ELR (cell line): Measurements from ENCODE around the gene ZNF362.
"Not testable (repeated sequence)": the region's sequence is repeated elsewhere in the genome, so short reads cannot be mapped to it uniquely, and the experiment has no call there.

Experiments
- DNase-seq: peaks from one replicate; pipeline ENCODE4 v3.0.0-alpha.2; 2015; ENCODE audit warnings: low read depth

Gene ZNF362

DNA sequence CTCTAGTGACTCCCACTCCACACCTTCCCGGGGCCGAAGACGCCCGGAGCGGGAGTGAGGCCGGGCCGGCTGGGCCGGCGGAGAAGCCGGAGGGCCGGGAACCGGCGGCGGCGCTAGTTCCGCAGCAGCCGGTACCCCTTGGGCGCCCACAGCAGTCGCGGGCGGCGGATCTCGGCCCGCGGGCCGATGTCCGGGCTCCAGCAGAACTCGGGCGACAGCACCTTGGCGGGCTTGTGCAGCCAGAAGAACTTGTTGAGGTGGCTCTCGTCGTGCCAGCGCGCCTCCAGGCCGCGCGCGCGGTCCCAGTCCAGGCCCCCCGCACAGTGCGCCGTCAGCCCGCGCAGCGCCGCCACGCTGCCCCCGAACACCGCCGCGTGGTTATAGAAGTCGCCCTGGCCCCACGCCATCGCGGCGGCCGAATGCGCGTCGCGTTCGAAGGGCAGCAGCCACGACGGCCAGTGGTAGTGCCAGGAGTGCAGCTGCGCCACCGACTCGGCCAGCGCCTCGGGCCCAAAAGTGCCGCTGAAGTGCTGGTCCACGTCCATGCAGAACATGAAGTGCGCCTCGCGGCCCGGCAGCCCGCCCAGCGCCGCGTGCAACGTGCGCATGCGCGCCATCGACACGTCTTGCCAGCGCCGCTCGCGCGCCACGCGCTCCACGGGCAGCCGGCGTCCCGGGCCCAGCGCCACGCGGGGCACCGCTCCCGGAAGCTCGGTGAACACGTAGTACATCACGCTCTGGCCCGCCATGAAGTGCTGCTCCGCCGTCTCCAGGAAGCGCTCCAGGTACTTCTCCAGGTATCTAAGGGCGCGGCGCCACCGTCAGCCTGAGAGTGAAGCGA is 50.6 kb downstream of the ZNF362 start:
- no peak for DNase-seq

DNA sequence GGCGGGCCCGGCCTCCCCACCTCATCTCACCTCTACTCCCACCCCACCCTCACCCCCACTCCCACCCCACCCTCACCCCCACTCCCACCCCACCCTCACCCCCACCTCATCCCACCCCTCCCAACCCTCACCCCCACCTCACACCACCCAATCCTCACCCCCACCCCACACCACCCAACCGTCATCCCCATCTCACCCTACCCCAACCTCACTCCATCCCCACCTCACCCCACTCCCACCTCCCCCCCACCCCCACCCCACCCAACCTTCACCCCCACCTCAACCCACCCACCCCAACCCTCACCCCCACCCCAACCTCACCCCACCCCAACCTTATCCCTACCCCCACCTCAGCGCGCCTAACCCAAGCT is 51.2 kb downstream of the ZNF362 start:
- DNase-seq: no peak

DNA sequence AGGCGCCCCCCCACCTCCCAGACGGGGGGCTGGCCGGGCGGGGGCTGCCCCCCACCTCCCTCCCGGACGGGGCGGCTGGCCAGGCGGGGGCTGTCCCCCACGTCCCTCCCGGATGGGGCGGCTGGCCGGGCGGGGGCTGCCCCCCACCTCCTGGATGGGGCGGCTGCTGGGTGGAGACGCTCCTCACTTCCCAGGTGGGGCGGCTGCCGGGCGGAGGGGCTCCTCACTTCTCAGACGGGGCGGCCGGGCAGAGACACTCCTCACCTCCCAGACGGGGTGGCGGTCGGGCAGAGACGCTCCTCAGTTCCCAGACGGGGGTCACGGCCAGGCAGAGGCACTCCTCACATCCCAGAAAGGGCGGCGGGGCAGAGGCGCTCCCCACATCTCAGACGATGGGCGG is 53.1 kb downstream of the ZNF362 start:
- DNase-seq: not testable (repeated sequence)

DNA sequence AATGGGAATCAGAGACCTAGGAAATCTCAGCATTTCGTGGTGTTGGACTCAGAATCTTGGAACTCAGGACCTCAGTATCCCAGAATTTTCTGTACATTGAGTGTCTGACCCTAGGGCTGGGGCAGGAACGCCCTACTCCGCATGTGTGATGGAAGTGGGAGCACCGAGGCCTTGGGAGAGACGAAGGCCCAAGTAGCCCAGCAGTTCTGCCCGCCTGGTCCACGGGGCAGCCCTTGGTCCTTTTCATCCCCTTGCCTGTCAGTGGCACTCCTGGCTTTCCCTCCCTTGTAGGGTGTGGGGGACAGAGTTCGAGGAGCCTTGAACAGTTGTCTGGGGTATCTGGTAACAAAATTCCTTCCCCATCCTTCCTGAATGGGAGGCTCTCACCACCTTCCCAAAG is 54.4 kb downstream of the ZNF362 start:
- DNase-seq: no peak

DNA sequence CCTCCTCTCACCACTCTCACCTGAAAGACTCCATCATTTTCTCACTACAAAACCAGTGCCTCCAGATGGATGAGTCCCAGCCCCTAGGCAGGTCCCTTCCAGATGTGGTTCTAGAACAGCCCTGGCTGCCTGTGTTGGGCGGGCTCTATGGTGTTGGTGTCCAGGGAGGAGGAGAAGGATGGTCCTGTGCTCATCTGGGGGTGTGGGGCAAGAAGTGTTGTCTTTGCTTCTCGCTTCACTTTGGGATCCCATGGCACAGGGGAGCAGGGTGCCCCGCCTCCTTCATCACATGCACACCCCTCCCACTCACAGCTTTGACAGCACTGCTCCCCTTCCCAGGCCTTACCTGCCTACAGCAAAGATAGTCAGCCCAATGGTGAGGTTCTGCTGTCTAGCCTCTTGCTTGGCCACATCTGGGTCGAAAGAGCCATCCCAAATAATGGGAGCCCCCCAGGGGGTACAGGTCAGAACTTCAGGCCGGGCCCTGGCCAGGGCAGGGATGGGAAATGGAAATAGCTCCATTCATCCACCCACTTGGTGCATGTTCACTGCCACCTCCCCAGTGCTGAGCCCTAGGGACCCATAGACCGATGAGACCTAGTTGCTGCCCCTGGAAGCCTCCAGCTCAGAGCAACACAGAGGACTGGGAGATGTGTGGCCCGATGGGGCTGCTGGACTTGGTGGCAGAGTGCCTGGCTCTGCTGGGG is 55.6 kb downstream of the ZNF362 start:
- no peak for DNase-seq

DNA sequence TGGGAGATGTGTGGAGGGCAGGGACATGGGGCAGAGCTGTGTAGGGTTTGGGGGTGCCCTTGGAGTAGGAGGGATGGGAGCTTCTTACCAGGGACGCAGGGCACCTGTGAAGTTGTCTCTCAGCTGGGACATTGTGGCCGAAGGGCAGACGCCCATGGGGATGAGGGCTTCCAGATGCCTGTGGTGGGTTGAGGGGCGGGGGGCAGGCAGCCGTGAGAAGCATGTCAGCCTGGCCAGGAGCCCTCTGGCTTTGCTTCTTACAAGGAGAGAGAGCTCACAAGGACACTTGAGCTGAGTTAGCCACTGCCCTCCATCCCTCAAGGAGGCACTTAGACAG is 56.1 kb downstream of the ZNF362 start:
- DNase-seq: no peak

DNA sequence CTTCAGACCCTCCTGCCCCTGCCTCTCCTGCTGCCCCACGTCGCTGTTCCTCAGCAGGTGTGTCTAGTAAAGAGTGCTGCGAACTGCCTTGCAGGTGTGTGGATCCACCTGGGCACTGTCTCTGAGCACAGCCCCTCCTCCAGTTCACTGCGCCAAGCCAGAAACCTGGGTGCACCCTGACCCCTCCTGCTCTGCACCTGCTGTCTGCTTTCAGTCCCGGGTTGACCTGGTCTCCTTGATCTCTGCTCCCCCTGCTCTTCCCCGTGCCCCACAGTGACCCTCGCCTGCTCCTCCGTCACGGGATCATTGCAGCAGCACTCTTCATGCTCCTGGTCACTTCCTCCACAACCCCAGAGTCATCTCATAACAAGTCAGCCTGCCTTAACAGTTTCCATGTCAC is 58.1 kb downstream of the ZNF362 start:
- DNase-seq: no peak

DNA sequence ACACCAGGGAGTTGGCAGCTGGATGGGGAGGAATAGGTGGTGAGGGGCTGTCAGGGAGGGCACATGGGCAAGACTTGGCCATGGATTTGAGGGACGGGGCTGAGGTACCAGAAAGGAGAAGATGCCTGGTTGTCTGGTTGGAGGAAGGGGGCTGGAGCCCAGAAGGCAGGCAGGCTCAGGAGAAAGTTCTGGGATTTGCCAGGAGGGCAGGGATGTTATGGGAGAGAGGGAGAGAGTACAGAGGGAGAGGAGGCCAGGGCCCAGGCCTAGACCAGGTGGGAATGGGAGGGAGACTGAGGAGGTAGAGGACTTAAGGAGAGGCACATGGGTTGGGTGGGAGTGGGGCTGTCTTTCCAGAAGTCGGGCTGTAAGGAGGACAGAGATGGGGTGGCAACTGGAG is 60.3 kb downstream of the ZNF362 start:
- DNase-seq: no peak

DNA sequence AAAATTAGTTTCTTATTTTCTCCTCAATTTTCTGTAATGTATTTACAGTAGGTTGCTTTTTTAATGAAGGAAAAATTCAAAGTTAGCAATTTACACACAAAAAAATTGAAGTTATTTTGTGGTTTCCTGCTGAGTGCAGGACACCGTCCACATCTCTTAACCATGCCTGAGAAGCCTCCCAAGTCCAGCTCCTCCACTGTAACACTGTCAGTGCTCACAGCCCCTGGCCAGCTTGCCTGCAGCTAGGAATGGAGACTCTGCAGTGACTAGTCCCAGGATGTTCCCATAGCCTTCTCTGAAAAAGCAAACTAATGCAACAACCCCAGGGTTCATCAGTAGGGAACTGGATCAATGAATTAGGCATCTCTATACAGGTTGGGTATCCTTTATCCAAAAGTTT is 61.1 kb downstream of the ZNF362 start:
- no peak for DNase-seq

DNA sequence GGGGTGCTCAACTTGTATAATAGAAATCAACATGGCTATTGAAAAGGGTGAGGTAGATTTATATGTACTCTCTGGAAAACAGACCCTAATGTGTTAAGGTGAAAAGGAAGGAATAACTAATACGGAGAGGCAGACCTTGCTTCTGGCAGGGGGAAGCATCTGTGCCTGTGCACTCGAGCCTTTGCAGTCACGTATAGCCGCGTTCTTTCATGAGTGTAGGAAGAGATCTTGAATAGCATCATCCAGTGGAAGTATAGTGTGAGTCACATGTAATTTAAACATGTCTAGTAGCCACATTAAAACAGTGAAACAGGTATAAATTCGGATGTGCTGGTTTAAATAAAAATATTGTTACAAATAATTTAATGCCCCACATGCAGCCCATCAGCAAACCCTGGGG is 61.7 kb downstream of the ZNF362 start:
- no peak for DNase-seq

DNA sequence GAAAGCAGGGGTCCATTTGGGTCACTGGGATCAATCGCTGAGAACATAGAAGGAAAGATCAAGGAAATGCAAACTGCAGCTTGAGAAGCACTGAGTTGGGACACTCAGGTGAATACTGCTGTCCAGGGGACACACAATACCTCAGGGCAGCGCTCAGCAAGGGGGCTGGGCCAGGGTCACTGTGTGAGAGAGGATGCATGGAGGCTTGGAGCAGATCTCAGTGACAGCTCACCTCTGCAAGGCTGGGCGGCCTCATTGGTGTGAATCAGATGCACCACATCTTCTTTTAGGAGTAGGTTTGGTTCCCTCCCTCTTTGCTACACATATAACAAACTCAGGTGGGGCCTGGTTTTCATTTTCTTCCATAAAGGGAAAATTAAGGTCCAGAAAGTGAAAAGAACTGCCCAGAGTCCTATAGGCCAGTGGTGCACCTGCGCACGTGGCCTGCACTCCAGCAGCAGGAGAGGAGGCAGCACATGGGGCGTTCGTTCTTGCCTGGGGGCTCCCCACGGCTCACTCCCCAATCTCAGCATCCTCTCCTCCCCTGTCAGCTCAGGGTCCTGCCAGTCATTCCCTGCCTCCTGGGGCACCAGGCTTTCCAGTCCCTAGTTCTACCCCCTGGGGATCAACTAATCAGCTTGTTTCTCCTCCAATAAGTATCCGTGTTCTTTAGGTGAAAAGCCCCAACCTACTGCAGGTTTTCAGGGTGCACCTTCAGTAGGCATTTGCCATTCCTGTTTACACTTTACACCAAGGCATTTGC is 63.1 kb downstream of the ZNF362 start:
- no peak for DNase-seq

DNA sequence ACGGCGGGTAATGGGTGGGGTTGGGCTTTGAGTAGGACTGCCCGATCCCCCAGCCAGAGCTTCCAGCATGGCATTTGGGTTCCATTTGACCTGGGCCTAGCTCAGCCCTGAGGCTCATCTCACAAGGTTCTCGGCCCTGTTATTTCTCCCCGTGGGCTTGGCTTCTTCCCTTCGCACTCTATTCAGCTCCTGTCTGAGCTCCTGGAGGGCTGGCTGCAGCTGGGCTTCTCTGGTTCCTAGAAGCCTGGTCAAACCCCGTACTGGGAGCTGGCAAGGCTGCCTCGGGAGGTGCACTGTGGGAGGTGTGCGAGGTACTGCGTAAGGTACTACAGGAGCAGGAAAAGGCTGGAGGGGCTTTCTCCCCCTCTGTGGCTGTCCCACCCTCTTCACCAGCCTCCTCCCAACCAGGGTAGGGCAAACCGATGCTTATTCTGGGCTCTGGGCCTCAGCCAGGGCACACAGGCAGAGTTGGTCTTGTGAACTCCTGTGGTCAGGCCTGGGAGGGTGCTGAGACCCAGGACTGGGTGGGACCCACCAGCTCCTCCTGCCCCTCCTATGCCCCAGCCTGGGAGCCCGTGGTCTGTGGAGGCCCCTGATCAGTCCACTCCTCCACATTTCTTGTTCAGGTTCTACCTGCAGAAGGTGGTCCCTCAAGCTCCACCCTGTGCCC is 63.8 kb downstream of the ZNF362 start:
- no peak for DNase-seq

DNA sequence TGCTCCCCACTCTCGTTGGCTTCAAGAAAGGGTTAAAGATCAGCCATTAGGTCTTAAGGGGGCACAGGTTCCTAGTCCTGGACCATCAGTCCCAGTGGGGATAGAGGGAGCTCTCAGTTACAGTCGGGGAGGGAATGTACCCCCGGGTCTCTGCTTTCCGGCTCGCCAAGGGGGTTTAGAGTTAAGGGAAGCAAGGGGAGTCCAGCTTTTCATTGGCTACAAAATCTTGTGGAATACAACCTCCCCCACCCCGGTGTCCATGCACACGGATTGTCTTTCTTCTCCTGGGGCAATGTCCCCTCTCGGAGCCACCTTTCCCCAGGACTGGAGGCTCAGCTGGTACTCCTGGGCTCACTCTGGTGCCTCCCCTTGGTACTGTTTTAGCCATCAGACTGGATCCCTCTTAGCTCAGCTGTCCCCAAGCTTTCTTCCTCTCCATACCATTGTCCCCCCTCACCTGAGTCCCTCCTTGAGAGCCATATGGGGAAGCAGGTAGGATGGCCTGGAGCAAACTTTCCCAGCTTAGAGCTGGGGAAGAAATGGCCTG is 64.4 kb downstream of the ZNF362 start, which contains the start of gene A3GALT2:
TSS of gene A3GALT2 (minus strand) at position 480 of the 547 bp plus-strand sequence. CDS start at position 480, 0 bp downstream.
- DNase-seq: no peak

DNA sequence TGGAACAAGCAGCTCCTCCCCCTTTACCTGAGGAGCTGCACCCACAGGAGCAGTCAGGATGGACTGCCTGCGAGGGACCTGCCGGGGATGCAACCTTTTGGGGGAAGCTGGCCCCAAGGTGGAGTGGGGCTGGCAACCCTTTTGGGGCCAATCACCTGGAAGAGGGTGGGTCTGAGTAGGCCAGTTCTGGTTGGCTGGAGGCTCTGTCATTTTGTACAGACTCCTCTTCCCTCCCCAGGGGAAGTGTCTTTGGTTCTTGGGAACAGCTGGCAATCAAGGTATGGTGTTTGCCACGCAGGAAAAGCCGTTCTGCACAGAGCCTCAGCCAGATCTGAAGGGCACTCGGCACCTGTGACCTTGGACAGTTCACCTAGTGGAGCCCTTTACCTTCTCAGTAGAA is 64.9 kb downstream of the ZNF362 start:
- no peak for DNase-seq

DNA sequence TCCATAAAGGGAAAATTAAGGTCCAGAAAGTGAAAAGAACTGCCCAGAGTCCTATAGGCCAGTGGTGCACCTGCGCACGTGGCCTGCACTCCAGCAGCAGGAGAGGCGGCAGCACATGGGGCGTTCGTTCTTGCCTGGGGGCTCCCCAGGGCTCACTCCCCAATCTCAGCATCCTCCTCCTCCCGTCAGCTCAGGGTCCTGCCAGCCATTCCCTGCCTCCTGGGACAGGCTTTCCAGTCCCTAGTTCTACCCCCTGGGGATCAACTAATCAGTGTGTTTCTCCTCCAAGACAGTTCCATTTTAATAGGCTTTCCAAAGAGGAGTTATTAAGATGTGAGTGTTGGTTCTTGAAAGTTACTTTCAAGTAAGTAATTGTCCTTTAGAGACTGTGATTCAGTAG is 65.8 kb downstream of the ZNF362 start:
- no peak for DNase-seq

DNA sequence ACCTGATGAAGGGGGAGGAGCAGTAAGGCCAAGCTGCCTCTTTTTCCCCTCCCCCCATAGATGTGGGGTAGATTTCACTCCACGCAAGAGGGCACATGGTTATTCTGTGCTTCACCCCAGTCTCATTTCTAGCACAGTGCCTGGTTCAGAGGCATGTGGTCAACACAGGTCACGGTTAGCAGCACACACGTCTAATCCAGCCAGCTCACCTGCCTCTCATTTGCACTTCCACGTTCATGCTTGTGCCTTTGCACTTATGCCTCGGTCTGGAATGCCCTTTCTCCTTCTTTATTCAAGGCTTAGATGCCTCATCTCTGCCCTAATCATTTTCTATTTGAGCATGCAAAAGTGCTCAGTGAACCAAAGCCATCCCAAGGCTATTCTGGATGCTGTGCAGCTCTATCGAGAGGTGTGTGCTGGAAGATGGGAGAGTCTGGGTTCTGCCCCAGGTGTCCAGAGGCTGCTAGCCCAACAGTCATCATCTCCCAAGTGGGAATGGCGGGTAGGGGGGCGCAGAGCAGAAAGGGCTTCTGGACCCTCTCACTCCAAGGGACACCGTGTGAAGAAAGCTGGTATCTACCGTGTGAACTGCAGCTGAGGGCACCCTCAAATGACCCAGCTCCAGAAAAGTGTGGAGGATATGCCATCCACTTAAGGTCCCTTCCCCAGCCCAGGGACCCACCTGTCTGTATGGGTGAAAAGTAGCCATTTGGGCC is 66.7 kb downstream of the ZNF362 start:
- DNase-seq: no peak

DNA sequence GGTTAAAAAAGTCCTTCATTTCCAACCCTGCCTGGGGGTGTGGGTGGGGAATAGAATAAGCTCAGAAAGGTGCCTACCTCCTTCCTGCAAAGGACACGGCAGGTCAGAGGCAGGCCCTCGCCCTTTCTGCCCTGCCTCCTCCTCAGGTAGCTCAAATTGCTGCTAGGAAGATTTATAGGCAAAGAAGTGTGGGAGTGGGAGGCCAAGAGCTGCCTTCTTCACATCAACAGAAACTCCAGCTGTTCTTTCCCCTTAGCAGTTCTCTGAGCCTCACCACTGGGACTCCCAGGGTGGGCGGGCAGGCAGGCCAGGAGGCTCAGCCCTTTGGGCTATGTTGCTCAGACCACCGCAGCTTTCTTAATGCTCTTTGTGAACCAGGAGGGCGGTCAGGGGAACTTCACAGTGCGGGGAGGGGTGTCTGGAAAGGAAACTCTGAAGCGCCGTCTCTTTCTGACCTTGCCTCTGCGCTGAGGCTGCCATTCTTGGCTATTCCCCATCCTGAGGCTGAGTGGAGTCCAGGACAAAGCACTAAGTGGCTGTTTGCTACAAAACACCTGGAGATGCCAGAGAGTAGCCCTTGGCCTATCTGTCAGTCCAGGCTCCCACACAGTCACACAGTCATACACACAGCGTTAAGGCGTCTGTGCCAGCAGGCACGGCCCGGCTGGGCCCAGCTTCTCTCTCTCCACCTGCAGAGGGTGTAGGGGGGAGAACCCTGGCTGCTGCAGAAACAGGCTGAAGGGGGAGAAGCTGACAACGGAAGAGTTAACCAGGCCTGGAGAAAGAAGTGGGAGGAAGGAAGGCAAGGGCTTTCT is 67.6 kb downstream of the ZNF362 start:
- DNase-seq: no peak

DNA sequence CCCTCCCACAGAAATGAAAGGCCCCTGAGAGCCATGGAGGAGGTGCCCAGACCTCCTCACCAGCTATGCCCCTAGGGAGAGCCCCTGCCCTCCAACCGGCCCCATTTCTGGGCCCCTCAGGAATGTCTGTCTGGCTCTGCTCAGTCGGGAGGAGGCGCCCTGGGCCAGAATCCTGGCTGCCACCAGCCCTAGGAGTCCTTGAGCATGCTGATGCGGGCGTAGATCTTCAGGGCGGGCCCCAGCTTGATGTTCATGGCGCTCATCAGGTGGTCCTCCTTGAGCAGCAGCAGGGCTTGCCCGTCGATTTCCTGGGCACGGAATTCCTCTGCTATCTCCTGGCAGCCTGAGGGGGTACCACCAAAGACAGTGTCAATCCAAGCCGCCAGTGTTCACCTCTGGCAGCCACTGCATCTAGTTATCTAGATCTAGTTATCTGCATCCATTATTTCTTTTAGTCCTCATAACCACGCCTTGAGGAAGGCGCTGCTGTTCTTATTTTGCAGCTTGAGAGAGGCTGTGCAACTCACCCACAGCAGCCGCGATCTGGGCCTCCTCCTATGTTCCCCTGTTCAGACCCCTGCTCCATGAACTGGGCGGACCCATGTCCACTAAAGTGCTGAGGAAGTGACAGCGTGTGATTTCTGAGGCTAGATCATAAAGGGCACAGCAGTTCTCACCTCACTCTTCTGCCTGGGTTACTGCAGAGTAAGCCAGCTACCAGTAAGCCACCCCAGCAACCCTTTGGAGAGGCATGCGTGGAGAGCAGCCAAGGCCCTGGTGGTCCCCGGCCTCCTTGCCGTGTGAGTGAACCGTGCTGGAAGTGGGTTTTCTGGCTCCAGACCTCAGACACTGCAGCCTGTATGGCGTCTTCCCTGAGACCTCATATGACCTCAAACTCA is 68.6 kb downstream of the ZNF362 start:
- DNase-seq: no peak

DNA sequence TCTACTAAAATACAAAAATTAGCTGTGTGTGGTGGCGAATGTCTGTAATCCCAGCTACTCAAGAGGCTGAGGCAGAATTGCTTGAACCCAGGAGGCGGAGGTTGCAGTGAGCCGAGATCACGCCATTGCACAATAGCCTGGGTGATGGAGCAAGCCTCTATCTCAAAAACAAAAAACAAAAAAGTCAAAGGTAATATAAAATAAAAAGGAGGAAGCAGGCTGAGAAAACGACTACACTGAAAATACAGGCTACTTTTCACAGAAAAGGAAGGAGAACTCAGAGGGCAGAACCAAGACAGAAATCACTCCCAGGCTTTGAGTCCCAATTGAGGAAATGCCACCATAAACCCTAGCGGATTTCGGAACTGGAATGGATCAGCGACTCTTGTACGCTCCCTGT is 70.5 kb downstream of the ZNF362 start:
- DNase-seq: no peak
